ENCODE measurements around the gene BIK. TPM values are rescaled to one million over a fixed set of nuclear protein-coding genes. Genes with fewer than 3 reads are reported as not detected.
A peak's percentile ranks its signal among the peaks of the same experiment; 100 is the strongest.

The BIK gene
- total RNA-seq, 1 donor from 2014 or later, result 0.87 TPM

DNA sequence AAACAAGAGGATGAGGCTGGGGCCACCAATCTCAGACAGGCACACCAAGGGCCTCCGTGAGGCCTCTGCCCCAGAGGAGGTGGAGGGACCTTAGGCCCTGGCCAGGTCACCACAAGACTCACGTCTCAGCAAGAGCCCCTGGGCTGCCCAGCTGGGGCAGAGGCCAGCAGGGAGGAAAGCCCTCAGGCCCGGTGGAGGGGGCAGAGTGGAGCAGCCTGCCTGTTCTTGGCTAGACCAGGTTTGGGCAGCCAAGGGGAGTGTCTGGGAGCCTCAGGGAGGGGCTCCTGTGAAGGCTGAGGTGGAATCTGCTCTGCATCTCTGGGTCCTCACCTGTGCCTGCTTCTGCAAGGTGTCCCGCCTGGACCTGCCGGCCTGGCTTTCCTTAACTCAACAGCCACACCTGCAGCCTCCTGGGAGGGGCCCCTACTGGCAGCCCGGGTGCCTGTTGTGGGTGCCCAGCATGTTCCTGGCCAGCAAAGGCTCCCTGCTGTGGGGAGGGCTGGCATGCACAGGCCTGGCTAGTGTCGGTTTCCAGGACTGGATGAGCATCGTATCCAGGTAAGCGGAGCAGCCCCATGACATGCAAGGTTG, 64.5 kb downstream of the BIK start:
- TF ChIP-seq, protein P1, sequence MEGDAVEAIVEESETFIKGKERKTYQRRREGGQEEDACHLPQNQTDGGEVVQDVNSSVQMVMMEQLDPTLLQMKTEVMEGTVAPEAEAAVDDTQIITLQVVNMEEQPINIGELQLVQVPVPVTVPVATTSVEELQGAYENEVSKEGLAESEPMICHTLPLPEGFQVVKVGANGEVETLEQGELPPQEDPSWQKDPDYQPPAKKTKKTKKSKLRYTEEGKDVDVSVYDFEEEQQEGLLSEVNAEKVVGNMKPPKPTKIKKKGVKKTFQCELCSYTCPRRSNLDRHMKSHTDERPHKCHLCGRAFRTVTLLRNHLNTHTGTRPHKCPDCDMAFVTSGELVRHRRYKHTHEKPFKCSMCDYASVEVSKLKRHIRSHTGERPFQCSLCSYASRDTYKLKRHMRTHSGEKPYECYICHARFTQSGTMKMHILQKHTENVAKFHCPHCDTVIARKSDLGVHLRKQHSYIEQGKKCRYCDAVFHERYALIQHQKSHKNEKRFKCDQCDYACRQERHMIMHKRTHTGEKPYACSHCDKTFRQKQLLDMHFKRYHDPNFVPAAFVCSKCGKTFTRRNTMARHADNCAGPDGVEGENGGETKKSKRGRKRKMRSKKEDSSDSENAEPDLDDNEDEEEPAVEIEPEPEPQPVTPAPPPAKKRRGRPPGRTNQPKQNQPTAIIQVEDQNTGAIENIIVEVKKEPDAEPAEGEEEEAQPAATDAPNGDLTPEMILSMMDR (IDR thresholded peaks at IDR 0.05), result no peak
- no peak for DNase-seq
- intact Hi-C loops (cut with DNase I), result no loop called here

GRCh38 chr22:43176090-43176489, 65.5 kb downstream of the BIK start:
- no peak for DNase-seq
- TF ChIP-seq, protein P1 (IDR thresholded peaks at IDR 0.05), result no peak
- Histone ChIP-seq H3K27me3 (no peaks in the 10 kb centered on the region), H3K36me3 (peaks cover 52% of the 10 kb centered on the region), H3K9me3 (no peaks in the 10 kb centered on the region), H3K4me1 (no peaks in the 10 kb centered on the region), H3K27ac (no peak overlapping the region), H3K4me3 (no peak overlapping the region)
- no peak for ATAC-seq
- intact Hi-C loops (cut with DNase I), result no loop called here

More for the DNA sequence above, 64.5 kb downstream of the BIK start:
- Histone ChIP-seq H3K27me3 (no peaks in the 10 kb centered on the region), H3K4me1 (no peaks in the 10 kb centered on the region), H3K4me3 (no peak overlapping the region), H3K27ac (no peak overlapping the region), H3K9me3 (no peaks in the 10 kb centered on the region), H3K36me3 (peaks cover 61% of the 10 kb centered on the region)
- no peak for ATAC-seq

DNA sequence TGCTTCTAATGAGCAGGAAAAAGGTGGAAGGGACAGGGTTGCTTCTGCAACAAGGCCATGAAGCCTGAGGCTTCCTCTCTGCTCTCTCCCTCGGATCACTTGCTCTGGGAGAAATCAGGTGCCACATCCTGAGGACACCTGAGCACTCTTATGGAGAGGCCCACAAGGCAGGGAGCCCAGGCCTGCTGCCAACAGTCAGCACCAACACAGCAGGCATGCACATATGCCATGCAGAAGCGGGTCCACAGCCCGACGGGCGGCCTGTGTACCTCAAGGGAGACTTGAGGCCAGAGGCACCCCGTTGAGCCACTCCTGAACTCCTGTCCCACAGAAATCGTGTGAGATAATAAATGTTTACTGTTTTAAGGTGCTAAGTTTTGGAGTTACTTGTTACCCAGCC, 66.9 kb downstream of the BIK start:
- Histone ChIP-seq H3K4me3 (no peak overlapping the region), H3K27ac (no peak overlapping the region), H3K4me1 (no peaks in the 10 kb centered on the region), H3K27me3 (no peaks in the 10 kb centered on the region), H3K36me3 (peaks cover 38% of the 10 kb centered on the region), H3K9me3 (no peaks in the 10 kb centered on the region)
- intact Hi-C loops (cut with DNase I), result no loop called here
- DNase-seq (peak; percentile 70), ATAC-seq (peak; percentile 14)
- TF ChIP-seq, protein P1 (IDR thresholded peaks at IDR 0.05), result no peak

Other genes starting within 250 kb of the BIK start
- 128 TPM for gene PACSIN2, start 95.6 kb upstream of the BIK start, total RNA-seq
- 5.1 TPM for gene TTLL1, start 21.4 kb upstream of the BIK start, total RNA-seq
- 12.1 TPM for gene MCAT, start 32.6 kb downstream of the BIK start, total RNA-seq
- gene TSPO, start 40.8 kb downstream of the BIK start, total RNA-seq, result 185 TPM
- 20.5 TPM for gene TTLL12, start 76.4 kb downstream of the BIK start, total RNA-seq
- 36.0 TPM for gene SCUBE1, start 232.6 kb downstream of the BIK start, total RNA-seq